ENCODE data around the gene MEIS2. TPM values are rescaled to one million over a fixed set of nuclear protein-coding genes. Genes with fewer than 3 reads are reported as not detected.

Gene MEIS2
- total and polyA plus RNA-seq, 2 donors (not counting 3 experiments of a cell fraction or from before 2014, with no cell fraction given), result 22.5 to 26.2 TPM

DNA sequence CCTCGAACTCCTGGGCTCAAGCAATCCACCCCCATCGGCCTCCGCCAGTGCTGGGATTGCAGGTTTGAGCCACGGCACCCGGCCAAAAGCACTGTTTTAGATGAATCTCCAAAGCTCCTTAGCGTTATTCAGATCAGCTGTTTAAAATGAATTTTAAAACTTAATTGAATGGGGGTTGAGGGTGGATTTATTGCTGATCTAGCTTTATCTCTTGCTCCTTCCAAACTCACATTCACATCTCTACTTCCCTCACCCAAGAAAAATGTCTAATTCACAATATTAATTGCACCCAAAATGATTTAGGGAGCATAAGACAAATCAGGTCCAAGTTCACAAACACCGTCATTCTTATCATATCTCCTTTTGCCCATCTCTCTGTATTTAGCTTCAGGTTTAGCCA, 89.8 kb downstream of the MEIS2 start:
- ChIA-PET CTCF (interaction anchor here (1.1 kb wide), 1 partner anchor 41 kb away, joined by 3 read pairs; no protein-coding TSS in a partner anchor), POLR2A (no interaction called here)
- intact Hi-C loops (cut with micrococcal nuclease) (no loop called here), dilution Hi-C loops (cut with MboI; ENCODE audit: extremely low pct_ligation_motif_present, low sequenced_read_pairs) (no loop called here)
- Histone ChIP-seq H3K9me1 (replicated peaks; ENCODE audit: control insufficient read depth, extremely low read depth, insufficient read depth, low read length) (no peaks in the 10 kb centered on the region), H3K9ac (replicated peaks; ENCODE audit: extremely low read depth, insufficient read depth, low read length) (no peak overlapping the region), H3K4me1 (ENCODE audit: control insufficient read depth, extremely low read depth, insufficient read depth, low read length) (no peaks in the 10 kb centered on the region), H3K36me3 (ENCODE audit: control insufficient read depth in 2 of 2, extremely low read depth in 1 of 2, insufficient read depth in 2 of 2, low read length in 2 of 2) (no peaks in the 10 kb centered on the region), H4K20me1 (replicated peaks; ENCODE audit: control insufficient read depth, extremely low read depth, insufficient read depth, low read length) (no peaks in the 10 kb centered on the region), H3K4me3 (replicated peaks in 1 of 3; ENCODE audit: insufficient read depth in 1 of 3, low read depth in 1 of 3, low read length in 3 of 3) (no peak overlapping the region), H3K79me2 (ENCODE audit: control insufficient read depth, insufficient read depth, low read length) (no peaks in the 10 kb centered on the region), H3K9me3 (replicated peaks; ENCODE audit: control insufficient read depth, insufficient read depth, low read length) (no peaks in the 10 kb centered on the region), H3K4me2 (ENCODE audit: insufficient read depth, low read length) (no peak overlapping the region), H2AFZ (ENCODE audit: low read depth, low read length) (no peak overlapping the region), H3K27me3 (ENCODE audit: control insufficient read depth in 2 of 2, insufficient read depth in 2 of 2, low read length in 2 of 2) (no peaks in the 10 kb centered on the region), H3K27ac (ENCODE audit: insufficient read depth, low read depth, low read length) (no peak overlapping the region)
- BruUV-seq (replicated peaks), result no TSS peak
- DNase-seq (ENCODE audit: low read depth, low spot score) (no peak), FAIRE-seq (no peak)
- no peak for TF ChIP-seq FOS (IDR thresholded peaks at IDR 0.05; ENCODE audit: borderline replicate concordance, insufficient read depth, low read length)
- TF ChIP-seq, protein P1, sequence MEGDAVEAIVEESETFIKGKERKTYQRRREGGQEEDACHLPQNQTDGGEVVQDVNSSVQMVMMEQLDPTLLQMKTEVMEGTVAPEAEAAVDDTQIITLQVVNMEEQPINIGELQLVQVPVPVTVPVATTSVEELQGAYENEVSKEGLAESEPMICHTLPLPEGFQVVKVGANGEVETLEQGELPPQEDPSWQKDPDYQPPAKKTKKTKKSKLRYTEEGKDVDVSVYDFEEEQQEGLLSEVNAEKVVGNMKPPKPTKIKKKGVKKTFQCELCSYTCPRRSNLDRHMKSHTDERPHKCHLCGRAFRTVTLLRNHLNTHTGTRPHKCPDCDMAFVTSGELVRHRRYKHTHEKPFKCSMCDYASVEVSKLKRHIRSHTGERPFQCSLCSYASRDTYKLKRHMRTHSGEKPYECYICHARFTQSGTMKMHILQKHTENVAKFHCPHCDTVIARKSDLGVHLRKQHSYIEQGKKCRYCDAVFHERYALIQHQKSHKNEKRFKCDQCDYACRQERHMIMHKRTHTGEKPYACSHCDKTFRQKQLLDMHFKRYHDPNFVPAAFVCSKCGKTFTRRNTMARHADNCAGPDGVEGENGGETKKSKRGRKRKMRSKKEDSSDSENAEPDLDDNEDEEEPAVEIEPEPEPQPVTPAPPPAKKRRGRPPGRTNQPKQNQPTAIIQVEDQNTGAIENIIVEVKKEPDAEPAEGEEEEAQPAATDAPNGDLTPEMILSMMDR (IDR thresholded peaks at IDR 0.05; ENCODE audit: extremely low read depth in 1 of 2, insufficient read depth in 1 of 2, low read depth in 1 of 2, low read length in 2 of 2), result no peak
- TF ChIP-seq EZH2 (IDR thresholded peaks at IDR 0.05; ENCODE audit: borderline replicate concordance, low read depth, low read length, severe bottlenecking), result no peak
- no peak for TF ChIP-seq JUN (IDR thresholded peaks at IDR 0.05; ENCODE audit: borderline replicate concordance, insufficient read depth, insufficient read length, low read depth)
- TF ChIP-seq MYC (IDR thresholded peaks at IDR 0.05; ENCODE audit: low read depth, low read length), result no peak
- TF ChIP-seq POLR2AphosphoS5 (IDR thresholded peaks at IDR 0.05; ENCODE audit: insufficient read depth, low read depth, low read length), result no peak

DNA sequence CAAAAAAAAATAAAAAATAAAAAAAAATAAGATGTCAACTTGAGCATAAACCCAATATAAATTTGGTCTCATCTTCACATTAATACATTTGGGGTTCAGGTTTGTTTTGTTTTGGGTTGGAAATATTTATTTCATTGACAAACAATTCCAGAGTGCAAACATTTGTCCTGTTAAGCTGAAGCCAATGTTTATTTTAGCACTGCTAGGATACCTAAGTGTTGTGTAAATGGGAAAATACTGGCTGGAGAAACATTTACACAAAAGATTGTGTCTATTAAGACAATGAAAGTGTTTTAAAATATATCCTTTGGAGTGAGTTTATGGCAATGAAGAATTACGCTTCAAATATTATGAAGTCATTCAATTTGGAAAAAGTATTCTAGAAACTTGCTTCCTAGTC, 91.1 kb downstream of the MEIS2 start:
- H3K79me2 ChIP-seq (ENCODE audit: control insufficient read depth, insufficient read depth, low read length), result no peaks in the 10 kb centered on the region

More for the DNA sequence above, 91.1 kb downstream of the MEIS2 start:
- dilution Hi-C loops (cut with MboI; ENCODE audit: extremely low pct_ligation_motif_present, low sequenced_read_pairs) (no loop called here), intact Hi-C loops (cut with micrococcal nuclease) (no loop called here)
- peaks cover 0 to 3% of the 10 kb centered on the region in 2 experiments for H3K36me3 ChIP-seq (ENCODE audit: control insufficient read depth in 2 of 2, extremely low read depth in 1 of 2, insufficient read depth in 2 of 2, low read length in 2 of 2)
- H3K9me3 ChIP-seq (replicated peaks; ENCODE audit: control insufficient read depth, insufficient read depth, low read length), result no peaks in the 10 kb centered on the region
- H3K27me3 ChIP-seq (ENCODE audit: control insufficient read depth in 2 of 2, insufficient read depth in 2 of 2, low read length in 2 of 2), result no peaks in the 10 kb centered on the region
- H3K4me1 ChIP-seq (ENCODE audit: control insufficient read depth, extremely low read depth, insufficient read depth, low read length), result no peaks in the 10 kb centered on the region
- H3K27ac ChIP-seq (ENCODE audit: insufficient read depth, low read depth, low read length), result no peak overlapping the region
- CTCF ChIA-PET, result no interaction called here
- no peak for FAIRE-seq
- H4K20me1 ChIP-seq (replicated peaks; ENCODE audit: control insufficient read depth, extremely low read depth, insufficient read depth, low read length), result no peaks in the 10 kb centered on the region
- POLR2A ChIA-PET, result no interaction called here
- no peak overlapping the region for H3K9ac ChIP-seq (replicated peaks; ENCODE audit: extremely low read depth, insufficient read depth, low read length)
- BruUV-seq (replicated peaks), result no TSS peak
- DNase-seq (ENCODE audit: low read depth, low spot score), result no peak
- H2AFZ ChIP-seq (ENCODE audit: low read depth, low read length), result no peak overlapping the region
- no peak overlapping the region for H3K4me3 ChIP-seq (replicated peaks in 1 of 3; ENCODE audit: insufficient read depth in 1 of 3, low read depth in 1 of 3, low read length in 3 of 3)
- no peak overlapping the region for H3K4me2 ChIP-seq (ENCODE audit: insufficient read depth, low read length)
- TF ChIP-seq EZH2 (IDR thresholded peaks at IDR 0.05; ENCODE audit: borderline replicate concordance, low read depth, low read length, severe bottlenecking) (no peak), MYC (IDR thresholded peaks at IDR 0.05; ENCODE audit: low read depth, low read length) (no peak), GATA2 (IDR thresholded peaks at IDR 0.05; ENCODE audit: insufficient read depth, insufficient read length, low read depth, low read length) (no peak), FOS (IDR thresholded peaks at IDR 0.05; ENCODE audit: borderline replicate concordance, insufficient read depth, low read length) (no peak), JUN (IDR thresholded peaks at IDR 0.05; ENCODE audit: borderline replicate concordance, insufficient read depth, insufficient read length, low read depth) (no peak), POLR2A (IDR thresholded peaks at IDR 0.05; ENCODE audit: low read depth, low read length) (no peak), POLR2AphosphoS5 (IDR thresholded peaks at IDR 0.05; ENCODE audit: insufficient read depth, low read depth, low read length) (no peak)
- TF ChIP-seq, protein P2, sequence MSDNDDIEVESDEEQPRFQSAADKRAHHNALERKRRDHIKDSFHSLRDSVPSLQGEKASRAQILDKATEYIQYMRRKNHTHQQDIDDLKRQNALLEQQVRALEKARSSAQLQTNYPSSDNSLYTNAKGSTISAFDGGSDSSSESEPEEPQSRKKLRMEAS (IDR thresholded peaks at IDR 0.05; ENCODE audit: insufficient read depth, insufficient read length), result no peak
- TF ChIP-seq, protein P1 (IDR thresholded peaks at IDR 0.05; ENCODE audit: extremely low read depth in 1 of 2, insufficient read depth in 1 of 2, low read depth in 1 of 2, low read length in 2 of 2), result no peak
- no peaks in the 10 kb centered on the region for H3K9me1 ChIP-seq (replicated peaks; ENCODE audit: control insufficient read depth, extremely low read depth, insufficient read depth, low read length)
